Naive thymus-derived CD4-positive, alpha-beta T cell (primary cell): Measurements from ENCODE around the gene ABCC11. TPM values are rescaled to one million over a fixed set of nuclear protein-coding genes. Genes with fewer than 3 reads are reported as not detected.

Source experiments
- ATAC-seq: fragments of 150-1000 bp; cut with Tn5 transposase; 2 replicates; pipeline ENCODE4 v1.10.0; 2021; ENCODE audit warnings: mild to moderate bottlenecking, moderate library complexity
- CTCF ChIA-PET: fragments of 350-600 bp; sonication (Branson Sonifier 250); formaldehyde crosslinking; loops from one replicate; lab custom pipeline; 2021; ENCODE audit warnings: antibody characterized with exemption; lab: Charles Lee
- POLR2A ChIA-PET: fragments of 350-600 bp; sonication (Branson Sonifier 250); formaldehyde crosslinking; loops from one replicate; lab custom pipeline; 2021; ENCODE audit warnings: antibody characterized with exemption, inconsistent platforms; lab: Charles Lee
- DNase-seq, 9 donors: peaks; one replicate each; pipeline versions ENCODE4 v3.0.0 to v3.0.0-alpha.2; 2020 to 2022; ENCODE audit warnings: mixed read lengths in 1 of 9
- H3K27ac ChIP-seq: one replicate; pipeline ENCODE4 v1.7.0; 2013; ENCODE audit warnings: mild to moderate bottlenecking, low read depth, low read length, moderate library complexity
- H3K27me3 ChIP-seq, 2 donors: one replicate each; pipeline ENCODE4 v1.7.0; 2013; ENCODE audit warnings: low read length in 2 of 2, mild to moderate bottlenecking in 2 of 2, moderate library complexity in 2 of 2; ENCODE audit not compliant: control insufficient read depth in 2 of 2, insufficient read depth in 2 of 2
- H3K36me3 ChIP-seq, 3 experiments: 1 replicate in 2 of 3; 2 replicates in 1 of 3; pipeline ENCODE4 v1.7.0; 2013; ENCODE audit warnings: low read length in 3 of 3, mild to moderate bottlenecking in 3 of 3, moderate library complexity in 1 of 3; ENCODE audit not compliant: insufficient read depth in 3 of 3, control insufficient read depth in 2 of 3
- H3K4me1 ChIP-seq, 2 donors: one replicate each; pipeline ENCODE4 v1.7.0; 2013; ENCODE audit warnings: low read length in 2 of 2, mild to moderate bottlenecking in 2 of 2, moderate library complexity in 1 of 2; ENCODE audit not compliant: control insufficient read depth in 2 of 2, insufficient read depth in 2 of 2
- H3K4me3 ChIP-seq: 2 replicates; pipeline ENCODE4 v1.7.0; 2013; ENCODE audit warnings: mild to moderate bottlenecking, low read length
- H3K9me3 ChIP-seq, 3 experiments: 1 replicate in 2 of 3; 2 replicates in 1 of 3; pipeline ENCODE4 v1.7.0; 2013; ENCODE audit warnings: low read length in 3 of 3; ENCODE audit not compliant: control insufficient read depth in 2 of 3
- H3K27ac Mint-ChIP-seq, 9 donors: one replicate each; pipeline ENCODE4 v1.8.0; 2020 to 2022; ENCODE audit warnings: mixed read lengths in 9 of 9, mild to moderate bottlenecking in 8 of 9, moderate library complexity in 5 of 9, inconsistent platforms in 2 of 9
- H3K27me3 Mint-ChIP-seq, 5 donors: one replicate each; pipeline ENCODE4 v1.8.0; 2021 to 2022; ENCODE audit warnings: mixed read lengths in 5 of 5, mild to moderate bottlenecking in 1 of 5
- H3K36me3 Mint-ChIP-seq, 5 donors: one replicate each; pipeline ENCODE4 v1.8.0; 2020 to 2022; ENCODE audit warnings: mixed read lengths in 5 of 5, mild to moderate bottlenecking in 3 of 5, inconsistent platforms in 1 of 5
- H3K4me1 Mint-ChIP-seq, 7 donors: one replicate each; pipeline ENCODE4 v1.8.0; 2020 to 2022; ENCODE audit warnings: mixed read lengths in 7 of 7, mild to moderate bottlenecking in 3 of 7, inconsistent platforms in 1 of 7
- H3K4me3 Mint-ChIP-seq, 10 donors: one replicate each; pipeline ENCODE4 v1.8.0; 2020 to 2022; ENCODE audit warnings: mild to moderate bottlenecking in 10 of 10, mixed read lengths in 10 of 10, moderate library complexity in 6 of 10, inconsistent platforms in 2 of 10
- H3K9me3 Mint-ChIP-seq, 11 donors: one replicate each; pipeline ENCODE4 v1.8.0; 2020 to 2022; ENCODE audit warnings: mixed read lengths in 11 of 11, mild to moderate bottlenecking in 4 of 11, inconsistent platforms in 1 of 11, moderate library complexity in 1 of 11
- intact Hi-C, 2 donors: fragments of 100-400 bp; cut with micrococcal nuclease; formaldehyde crosslinking; loops; one replicate each; pipeline ENCODE4 v1.15.1; 2023
- polyA plus RNA-seq, 2 donors: library from polyadenylated mRNA; unstranded; fragments of 300-500 nt; fragmentation: Illumina TruSeq; gene quantifications; one replicate each; pipeline ENCODE4 v1.2.3, GENCODE V29; 2021
- total RNA-seq, 6 experiments: library from RNA in 5 of 6; stranded (reverse) in 5 of 6; gene quantifications; 1 replicate in 5 of 6; 2 replicates in 1 of 6; pipeline ENCODE4 v1.2.3 and lab custom pipeline; 2021 to 2026

ABCC11 gene
- total and polyA plus RNA-seq, 7 experiments from 2014 or later, result 0.08 to 0.81 TPM; not detected in 5

GRCh38 chr16:48146710-48147109, 100.6 kb downstream of the ABCC11 start:
- peaks cover 0 to 24% (median 5%) of the 10 kb centered on the region in 11 donors for H3K9me3 Mint-ChIP-seq
- no peak overlapping the region for H3K27ac Mint-ChIP-seq
- ChIA-PET POLR2A (no interaction called here), CTCF (interaction anchor here (1.1 kb wide), 1 partner anchor 29 kb away, joined by 3 read pairs; no protein-coding TSS in a partner anchor)
- ATAC-seq (no peak), DNase-seq (no peak)
- no peak overlapping the region for H3K4me3 Mint-ChIP-seq
- Histone ChIP-seq H3K4me1 (no peaks in the 10 kb centered on the region), H3K4me3 (no peak overlapping the region), H3K27me3 (no peaks in the 10 kb centered on the region), H3K36me3 (no peaks in the 10 kb centered on the region), H3K9me3 (no peaks in the 10 kb centered on the region), H3K27ac (no peak overlapping the region)
- peaks cover 11 to 36% (median 31%) of the 10 kb centered on the region in 5 donors for H3K27me3 Mint-ChIP-seq
- H3K36me3 Mint-ChIP-seq, result peaks cover 0 to 3% (median 0%) of the 10 kb centered on the region in 5 donors
- intact Hi-C loops, result no loop called here
- H3K4me1 Mint-ChIP-seq, result no peaks in the 10 kb centered on the region

GRCh38 chr16:48146131-48146530, 101.2 kb downstream of the ABCC11 start:
- Mint-ChIP-seq H3K4me1 (no peaks in the 10 kb centered on the region), H3K27ac (no peak overlapping the region), H3K27me3 (peaks cover 10 to 40% (median 33%) of the 10 kb centered on the region in 5 donors), H3K9me3 (peaks cover 0 to 24% (median 5%) of the 10 kb centered on the region in 11 donors), H3K4me3 (no peak overlapping the region), H3K36me3 (peaks cover 0 to 3% (median 0%) of the 10 kb centered on the region in 5 donors)
- H3K27ac ChIP-seq, result no peak overlapping the region
- POLR2A ChIA-PET, result no interaction called here
- no peaks in the 10 kb centered on the region for H3K36me3 ChIP-seq
- DNase-seq, result no peak
- ATAC-seq, result no peak
- H3K4me1 ChIP-seq, result no peaks in the 10 kb centered on the region
- no peaks in the 10 kb centered on the region for H3K9me3 ChIP-seq
- CTCF ChIA-PET, result interaction anchor here (1.1 kb wide), 1 partner anchor 28 kb away, joined by 3 read pairs; no protein-coding TSS in a partner anchor
- intact Hi-C loops, result no loop called here
- H3K4me3 ChIP-seq, result no peak overlapping the region
- no peaks in the 10 kb centered on the region for H3K27me3 ChIP-seq

- POLR2A ChIA-PET, result no interaction called here
- Histone ChIP-seq H3K36me3 (no peaks in the 10 kb centered on the region), H3K4me3 (no peak overlapping the region), H3K27ac (no peak overlapping the region), H3K9me3 (no peaks in the 10 kb centered on the region), H3K4me1 (no peaks in the 10 kb centered on the region), H3K27me3 (no peaks in the 10 kb centered on the region)
- H3K27ac Mint-ChIP-seq, result no peak overlapping the region
- H3K36me3 Mint-ChIP-seq, result peaks cover 0 to 3% (median 0%) of the 10 kb centered on the region in 5 donors
- no peaks in the 10 kb centered on the region for H3K4me1 Mint-ChIP-seq
- H3K9me3 Mint-ChIP-seq, result peaks cover 0 to 10% (median 4%) of the 10 kb centered on the region in 11 donors
- H3K4me3 Mint-ChIP-seq, result no peak overlapping the region
- peaks cover 4 to 31% (median 25%) of the 10 kb centered on the region in 5 donors for H3K27me3 Mint-ChIP-seq
- DNase-seq (no peak), ATAC-seq (no peak)
- CTCF ChIA-PET, result no interaction called here
- intact Hi-C loops, result no loop called here
These were observed 103.4 kb downstream of the ABCC11 start for GRCh38 chr16:48143812-48144368.

- ChIA-PET POLR2A (no interaction called here), CTCF (no interaction called here)
- H3K27ac Mint-ChIP-seq, result no peak overlapping the region
- H3K9me3 ChIP-seq, result no peaks in the 10 kb centered on the region
- no peaks in the 10 kb centered on the region for H3K4me1 ChIP-seq
- intact Hi-C loops, result no loop called here
- no peak for ATAC-seq
- peaks cover 4 to 20% (median 13%) of the 10 kb centered on the region in 5 donors for H3K27me3 Mint-ChIP-seq
- H3K36me3 Mint-ChIP-seq, result no peaks in the 10 kb centered on the region
- H3K27ac ChIP-seq, result no peak overlapping the region
- no peaks in the 10 kb centered on the region for H3K36me3 ChIP-seq
- no peaks in the 10 kb centered on the region for H3K4me1 Mint-ChIP-seq
- no peak for DNase-seq
- no peak overlapping the region for H3K4me3 Mint-ChIP-seq
- no peak overlapping the region for H3K4me3 ChIP-seq
- no peaks in the 10 kb centered on the region for H3K27me3 ChIP-seq
- peaks cover 0 to 4% (median 0%) of the 10 kb centered on the region in 11 donors for H3K9me3 Mint-ChIP-seq
These were observed 106.5 kb downstream of the ABCC11 start for GRCh38 chr16:48140821-48141220.

GRCh38 chr16:48139517-48139916, 107.8 kb downstream of the ABCC11 start:
- H3K9me3 Mint-ChIP-seq, result peaks cover 0 to 4% (median 0%) of the 10 kb centered on the region in 11 donors
- Histone ChIP-seq H3K4me1 (no peaks in the 10 kb centered on the region), H3K36me3 (no peaks in the 10 kb centered on the region), H3K27me3 (no peaks in the 10 kb centered on the region), H3K27ac (no peak overlapping the region), H3K9me3 (no peaks in the 10 kb centered on the region), H3K4me3 (no peak overlapping the region)
- ChIA-PET POLR2A (no interaction called here), CTCF (no interaction called here)
- H3K27me3 Mint-ChIP-seq, result peaks cover 4 to 18% (median 10%) of the 10 kb centered on the region in 5 donors
- no peaks in the 10 kb centered on the region for H3K36me3 Mint-ChIP-seq
- ATAC-seq, result no peak
- H3K4me3 Mint-ChIP-seq, result no peak overlapping the region
- DNase-seq, result no peak
- intact Hi-C loops, result no loop called here
- no peak overlapping the region for H3K27ac Mint-ChIP-seq
- H3K4me1 Mint-ChIP-seq, result no peaks in the 10 kb centered on the region

GRCh38 chr16:48138543-48138942, 108.8 kb downstream of the ABCC11 start:
- intact Hi-C loops, result no loop called here

GRCh38 chr16:48137822-48138221, 109.5 kb downstream of the ABCC11 start:
- H3K36me3 Mint-ChIP-seq, result no peaks in the 10 kb centered on the region
- no peaks in the 10 kb centered on the region for H3K36me3 ChIP-seq
- no peak overlapping the region for H3K4me3 ChIP-seq
- no peak overlapping the region for H3K4me3 Mint-ChIP-seq
- POLR2A ChIA-PET, result no interaction called here
- H3K4me1 Mint-ChIP-seq, result no peaks in the 10 kb centered on the region
- no peak overlapping the region for H3K27ac ChIP-seq
- peaks cover 0 to 4% (median 0%) of the 10 kb centered on the region in 11 donors for H3K9me3 Mint-ChIP-seq
- H3K27me3 ChIP-seq, result no peaks in the 10 kb centered on the region
- CTCF ChIA-PET, result no interaction called here
- intact Hi-C loops, result no loop called here
- ATAC-seq (no peak), DNase-seq (peak in 1 of 9 donors; percentile 0)
- no peaks in the 10 kb centered on the region for H3K9me3 ChIP-seq
- peaks cover 4 to 14% (median 8%) of the 10 kb centered on the region in 5 donors for H3K27me3 Mint-ChIP-seq
- no peaks in the 10 kb centered on the region for H3K4me1 ChIP-seq
- no peak overlapping the region for H3K27ac Mint-ChIP-seq

More at GRCh38 chr16:48138543-48138942, 108.8 kb downstream of the ABCC11 start:
- CTCF ChIA-PET, result no interaction called here
- Histone ChIP-seq H3K9me3 (no peaks in the 10 kb centered on the region), H3K4me3 (no peak overlapping the region), H3K4me1 (no peaks in the 10 kb centered on the region), H3K36me3 (no peaks in the 10 kb centered on the region), H3K27me3 (no peaks in the 10 kb centered on the region), H3K27ac (no peak overlapping the region)
- no peak for DNase-seq
- POLR2A ChIA-PET, result no interaction called here
- no peaks in the 10 kb centered on the region for H3K4me1 Mint-ChIP-seq
- peaks cover 4 to 15% (median 8%) of the 10 kb centered on the region in 5 donors for H3K27me3 Mint-ChIP-seq
- H3K27ac Mint-ChIP-seq, result no peak overlapping the region
- no peak overlapping the region for H3K4me3 Mint-ChIP-seq
- H3K9me3 Mint-ChIP-seq, result peaks cover 0 to 4% (median 0%) of the 10 kb centered on the region in 11 donors
- no peaks in the 10 kb centered on the region for H3K36me3 Mint-ChIP-seq
- ATAC-seq, result no peak
